Skin epidermis (tissue), 12 donors: ENCODE measurements around the gene SETBP1.

ENCODE experiments used
- H3K27ac ChIP-seq, 21 experiments: fragments of 200-600 bp; sonication (generic) in 11 of 21; one replicate each; pipeline ENCODE4 v1.5.0; 2020; ENCODE audit warnings: mild to moderate bottlenecking in 3 of 21, inconsistent platforms in 2 of 21, moderate library complexity in 2 of 21
- H3K4me3 ChIP-seq, 7 experiments: fragments of 200-600 bp; sonication (generic) in 2 of 7; one replicate each; pipeline ENCODE4 v1.5.0; 2020; ENCODE audit warnings: inconsistent platforms in 2 of 7, mild to moderate bottlenecking in 2 of 7, moderate library complexity in 1 of 7

The SETBP1 gene

GRCh38 chr18:44904768-44905167 lies 224.1 kb downstream of the SETBP1 start:
- no peak overlapping the region for H3K27ac ChIP-seq
- H3K4me3 ChIP-seq: no peak overlapping the region

- Histone ChIP-seq H3K4me3 (no peak overlapping the region), H3K27ac (no peak overlapping the region)
Measured at GRCh38 chr18:44909191-44909719, 228.6 kb downstream of the SETBP1 start.

DNA sequence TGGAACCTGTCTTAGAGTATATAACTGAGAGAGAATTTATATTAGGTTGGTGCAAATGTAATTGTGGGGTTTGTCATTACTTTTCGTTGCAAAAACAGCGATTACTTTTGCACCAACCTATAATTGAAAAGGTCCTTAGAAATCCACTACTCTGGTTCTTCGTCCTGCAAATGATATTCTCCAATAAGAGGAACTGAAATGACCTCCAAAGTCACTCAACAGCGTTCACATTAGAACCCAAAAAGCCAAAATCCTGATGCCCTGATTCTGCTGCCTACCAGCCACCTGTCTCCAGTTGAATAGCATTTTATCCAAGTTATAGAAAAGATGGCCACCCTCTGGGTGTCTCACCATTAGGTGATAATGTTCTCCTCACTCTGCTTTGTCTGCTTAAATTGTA lies 230.6 kb downstream of the SETBP1 start:
- no peak overlapping the region for H3K4me3 ChIP-seq
- H3K27ac ChIP-seq: no peak overlapping the region

DNA sequence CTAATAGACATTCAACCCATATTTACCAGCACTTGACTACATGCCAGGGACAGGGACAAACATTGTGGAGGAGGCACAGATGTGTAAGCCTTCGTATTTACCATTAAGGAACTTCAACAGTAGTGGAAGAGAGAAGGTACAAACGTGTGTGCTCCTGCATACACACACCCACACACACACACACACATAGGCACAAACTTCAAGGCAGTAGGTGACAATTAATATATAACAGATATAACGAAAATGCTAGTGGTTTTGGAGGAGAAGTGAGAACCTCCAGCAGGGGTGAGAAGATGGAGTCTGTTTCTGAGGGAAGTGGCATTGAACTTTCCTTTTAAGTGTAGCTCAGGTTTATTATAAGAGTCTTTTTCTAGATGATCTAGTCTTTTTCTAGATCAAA lies 231.1 kb downstream of the SETBP1 start:
- H3K4me3 ChIP-seq: no peak overlapping the region
- no peak overlapping the region for H3K27ac ChIP-seq

GRCh38 chr18:44912740-44913478 lies 232.2 kb downstream of the SETBP1 start:
- Histone ChIP-seq H3K4me3 (no peak overlapping the region), H3K27ac (peak overlapping the region in 1 of 21 experiments; percentile 12)

GRCh38 chr18:44914028-44914427 lies 233.3 kb downstream of the SETBP1 start:
- H3K27ac ChIP-seq: no peak overlapping the region
- H3K4me3 ChIP-seq: no peak overlapping the region

GRCh38 chr18:44915213-44915612 lies 234.5 kb downstream of the SETBP1 start:
- Histone ChIP-seq H3K27ac (no peak overlapping the region), H3K4me3 (no peak overlapping the region)

GRCh38 chr18:44915661-44916060 lies 235.0 kb downstream of the SETBP1 start:
- no peak overlapping the region for H3K4me3 ChIP-seq
- peak overlapping the region in 1 of 21 experiments; percentile 8 for H3K27ac ChIP-seq

DNA sequence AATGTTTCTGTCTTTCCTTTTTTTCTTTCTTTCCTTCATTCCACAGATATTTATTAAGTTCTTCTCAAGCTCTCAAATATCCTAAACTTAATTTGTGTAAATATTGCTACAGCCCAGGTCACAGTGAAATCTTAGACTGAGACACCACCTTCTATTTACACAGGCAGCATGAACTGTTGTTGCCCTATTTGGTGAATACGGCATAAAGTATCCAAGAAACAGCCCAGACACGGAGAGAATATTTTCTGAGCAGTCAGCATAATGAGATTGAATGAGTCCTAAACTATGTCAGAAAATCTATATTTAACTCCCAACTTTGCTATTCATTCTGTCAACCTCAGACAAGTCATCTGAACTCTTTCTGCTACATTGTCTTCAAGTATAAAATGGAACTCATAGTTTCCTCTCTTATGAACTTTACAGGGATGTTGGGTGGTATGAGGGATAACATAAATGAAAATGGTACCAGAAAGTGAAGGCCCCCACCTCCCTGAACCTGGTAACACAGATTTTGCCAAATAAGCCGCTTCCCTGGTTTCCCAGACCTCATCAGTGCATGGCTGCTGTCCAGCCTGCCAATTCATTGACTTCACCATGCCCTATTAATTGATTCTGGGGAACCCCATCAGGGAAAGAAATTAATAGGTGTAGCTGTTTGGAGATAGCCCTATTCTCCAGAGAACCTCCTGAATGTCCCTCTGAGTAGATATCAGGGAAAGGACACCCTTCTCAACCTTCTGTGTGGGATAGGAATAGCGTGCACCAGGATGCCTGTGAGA lies 235.9 kb downstream of the SETBP1 start:
- Histone ChIP-seq H3K27ac (peak overlapping the region in 1 of 21 experiments; percentile 20), H3K4me3 (no peak overlapping the region)

GRCh38 chr18:44917216-44918141 lies 236.8 kb downstream of the SETBP1 start:
- Histone ChIP-seq H3K27ac (peak overlapping the region in 1 of 21 experiments; percentile 20), H3K4me3 (no peak overlapping the region)

DNA sequence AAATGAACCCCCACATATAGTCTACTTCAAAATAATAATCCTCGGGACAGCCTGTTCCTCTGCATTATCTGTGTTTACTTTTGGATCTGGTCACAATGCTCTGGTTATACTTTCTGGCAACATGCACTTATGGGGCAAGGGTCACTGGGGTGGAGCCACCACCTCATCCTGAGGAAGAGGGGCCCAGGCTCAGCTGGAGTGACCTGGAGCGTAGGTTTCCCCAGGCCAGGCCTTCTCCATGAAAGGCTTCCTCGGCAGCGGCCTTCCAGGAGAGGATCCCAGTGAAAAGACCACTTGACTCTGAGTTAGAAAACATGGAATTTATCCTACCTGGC lies 237.4 kb downstream of the SETBP1 start:
- no peak overlapping the region for H3K27ac ChIP-seq
- no peak overlapping the region for H3K4me3 ChIP-seq

DNA sequence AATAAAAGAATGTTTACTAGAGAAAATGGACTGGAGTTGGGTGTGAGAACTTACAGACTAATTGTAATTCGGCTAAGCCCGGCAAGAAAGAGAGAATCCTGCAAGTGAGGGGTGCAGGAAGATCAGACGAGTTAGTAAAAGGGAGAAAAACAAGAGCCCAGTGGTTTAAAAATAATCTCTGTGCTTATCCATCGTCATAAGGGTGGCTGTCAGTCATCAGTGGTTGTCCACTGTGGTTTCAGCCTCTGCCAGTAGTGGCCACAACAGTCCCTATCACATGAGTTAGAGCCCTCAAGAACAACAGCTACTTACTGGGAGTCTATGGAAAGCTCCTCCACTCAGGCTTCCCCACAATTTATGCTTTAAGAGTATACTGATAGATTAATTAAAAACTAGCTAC lies 239.8 kb downstream of the SETBP1 start:
- H3K4me3 ChIP-seq: no peak overlapping the region

DNA sequence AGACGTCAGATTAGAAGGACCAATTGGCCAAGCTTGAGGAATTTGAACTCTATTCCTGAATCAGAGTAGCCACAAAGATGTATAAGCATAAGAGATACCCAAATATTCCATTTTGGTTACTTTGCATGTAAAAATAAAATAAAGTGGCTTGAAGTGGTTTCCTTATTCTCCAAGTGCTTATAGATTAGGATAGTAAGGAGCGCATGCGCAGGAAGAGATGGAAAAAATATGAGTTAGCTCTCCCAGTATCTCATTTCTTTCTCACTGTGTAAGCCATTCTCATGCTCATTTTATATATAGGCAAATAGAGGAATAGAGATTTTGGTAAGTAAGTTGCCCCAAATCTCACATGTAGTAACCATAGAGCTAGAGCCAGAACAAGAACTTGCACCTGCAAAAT lies 241.3 kb downstream of the SETBP1 start:
- Histone ChIP-seq H3K27ac (no peak overlapping the region), H3K4me3 (no peak overlapping the region)

More for the DNA sequence above, 239.8 kb downstream of the SETBP1 start:
- no peak overlapping the region for H3K27ac ChIP-seq

GRCh38 chr18:44922968-44923367 lies 242.3 kb downstream of the SETBP1 start:
- Histone ChIP-seq H3K4me3 (no peak overlapping the region), H3K27ac (no peak overlapping the region)

- Histone ChIP-seq H3K27ac (no peak overlapping the region), H3K4me3 (no peak overlapping the region)
Measured at GRCh38 chr18:44924785-44925499, 244.3 kb downstream of the SETBP1 start.

- H3K27ac ChIP-seq: no peak overlapping the region
Measured at GRCh38 chr18:44927127-44927849, 246.6 kb downstream of the SETBP1 start.

GRCh38 chr18:44934901-44935300 lies 254.2 kb downstream of the SETBP1 start:
- Histone ChIP-seq H3K27ac (no peak overlapping the region), H3K4me3 (no peak overlapping the region)

More at GRCh38 chr18:44927127-44927849, 246.6 kb downstream of the SETBP1 start:
- no peak overlapping the region for H3K4me3 ChIP-seq

- Histone ChIP-seq H3K27ac (no peak overlapping the region), H3K4me3 (no peak overlapping the region)
Measured at GRCh38 chr18:44935455-44935854, 254.8 kb downstream of the SETBP1 start.

- H3K27ac ChIP-seq: no peak overlapping the region
Measured at GRCh38 chr18:44936485-44936884, 255.8 kb downstream of the SETBP1 start.

More at GRCh38 chr18:44936485-44936884, 255.8 kb downstream of the SETBP1 start:
- no peak overlapping the region for H3K4me3 ChIP-seq
